Measurements from ENCODE around the gene TGFBR3L.

Gene TGFBR3L

DNA sequence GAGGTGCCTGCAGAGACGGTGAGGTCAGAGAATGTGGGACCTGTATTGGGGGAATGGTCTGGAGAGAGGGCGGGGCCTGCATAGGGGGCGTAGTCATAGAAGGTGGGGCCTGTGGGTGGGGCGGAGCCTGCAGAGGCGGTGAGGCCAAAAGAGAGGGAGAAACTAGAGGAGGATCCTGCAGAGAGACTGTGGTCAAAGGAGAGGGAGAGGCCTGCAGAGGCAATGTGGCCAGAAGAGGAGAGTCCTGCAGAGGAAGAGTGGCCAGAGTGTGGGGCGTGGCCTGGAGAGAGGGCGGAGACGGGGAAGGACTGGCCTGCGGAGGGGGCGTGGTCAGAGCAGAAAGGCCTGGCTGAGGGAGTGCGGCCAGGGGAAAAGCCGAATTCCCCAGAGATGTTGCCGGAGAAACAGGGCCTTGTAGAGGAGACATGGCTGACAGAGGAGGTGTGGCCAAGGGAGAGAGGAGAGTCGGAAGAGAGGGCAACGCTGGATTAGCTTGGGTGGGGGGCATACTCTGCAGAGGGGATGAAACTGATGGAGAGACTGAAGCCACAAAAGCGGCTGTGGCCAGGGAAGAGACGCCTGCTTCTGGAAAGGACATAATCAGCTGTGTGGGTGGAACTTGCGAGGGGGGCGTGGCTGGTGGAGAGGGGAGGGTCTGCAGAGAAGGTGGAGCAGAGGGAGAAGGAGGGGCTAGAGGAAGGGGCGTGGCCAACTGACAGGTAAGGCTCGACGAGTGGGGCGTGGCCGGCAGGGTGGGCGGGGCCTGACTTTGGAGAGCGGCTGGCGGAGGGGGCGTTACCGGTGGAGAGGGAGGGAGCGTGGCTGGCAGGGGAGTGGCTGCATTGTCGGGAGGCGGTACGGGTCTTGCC, 43.0 kb upstream of the TGFBR3L start (continued):
- TF ChIP-seq EGR2 (tag by site-specific recombination; IDR thresholded peaks at IDR 0.05; ENCODE audit: low read depth): peak; percentile 74
- TF ChIP-seq, protein P1, sequence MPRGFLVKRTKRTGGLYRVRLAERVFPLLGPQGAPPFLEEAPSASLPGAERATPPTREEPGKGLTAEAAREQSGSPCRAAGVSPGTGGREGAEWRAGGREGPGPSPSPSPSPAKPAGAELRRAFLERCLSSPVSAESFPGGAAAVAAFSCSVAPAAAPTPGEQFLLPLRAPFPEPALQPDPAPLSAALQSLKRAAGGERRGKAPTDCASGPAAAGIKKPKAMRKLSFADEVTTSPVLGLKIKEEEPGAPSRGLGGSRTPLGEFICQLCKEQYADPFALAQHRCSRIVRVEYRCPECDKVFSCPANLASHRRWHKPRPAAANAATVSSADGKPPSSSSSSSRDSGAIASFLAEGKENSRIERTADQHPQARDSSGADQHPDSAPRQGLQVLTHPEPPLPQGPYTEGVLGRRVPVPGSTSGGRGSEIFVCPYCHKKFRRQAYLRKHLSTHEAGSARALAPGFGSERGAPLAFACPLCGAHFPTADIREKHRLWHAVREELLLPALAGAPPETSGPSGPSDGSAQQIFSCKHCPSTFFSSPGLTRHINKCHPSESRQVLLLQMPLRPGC (tag by site-specific recombination; IDR thresholded peaks at IDR 0.05): no peak
- TF ChIP-seq ZSCAN30 (tag by site-specific recombination; IDR thresholded peaks at IDR 0.05): no peak
- TF ChIP-seq ZNF211 (tag by site-specific recombination; IDR thresholded peaks at IDR 0.05; ENCODE audit: low read depth): no peak
- no peak for TF ChIP-seq ZNF362 (tag by site-specific recombination; IDR thresholded peaks at IDR 0.05)
- TF ChIP-seq GLI2 (tag by site-specific recombination; IDR thresholded peaks at IDR 0.05; ENCODE audit: borderline replicate concordance, low read depth): no peak
- TF ChIP-seq ZNF157 (tag by site-specific recombination; IDR thresholded peaks at IDR 0.05): no peak
- TF ChIP-seq ZNF426 (tag by site-specific recombination; IDR thresholded peaks at IDR 0.05): no peak
- peak; percentile 99 for TF ChIP-seq KLF8 (tag by site-specific recombination; IDR thresholded peaks at IDR 0.05)
- TF ChIP-seq ZNF629 (tag by site-specific recombination; IDR thresholded peaks at IDR 0.05): 0 out of 2 replicates have a peak, but pooled peaks have one; percentile 41
- no peak for TF ChIP-seq ZSCAN18 (tag by site-specific recombination; IDR thresholded peaks at IDR 0.05)
- no peak for TF ChIP-seq ZNF837 (tag by site-specific recombination; IDR thresholded peaks at IDR 0.05)
- TF ChIP-seq PATZ1 (tag by site-specific recombination; IDR thresholded peaks at IDR 0.05): peak; percentile 36; the same call in 1 of the 2 replicates
- TF ChIP-seq BCL11A (tag by site-specific recombination; IDR thresholded peaks at IDR 0.05; ENCODE audit: low read depth): peak; percentile 42; the same call in 1 of the 2 replicates
- TF ChIP-seq, protein P2, sequence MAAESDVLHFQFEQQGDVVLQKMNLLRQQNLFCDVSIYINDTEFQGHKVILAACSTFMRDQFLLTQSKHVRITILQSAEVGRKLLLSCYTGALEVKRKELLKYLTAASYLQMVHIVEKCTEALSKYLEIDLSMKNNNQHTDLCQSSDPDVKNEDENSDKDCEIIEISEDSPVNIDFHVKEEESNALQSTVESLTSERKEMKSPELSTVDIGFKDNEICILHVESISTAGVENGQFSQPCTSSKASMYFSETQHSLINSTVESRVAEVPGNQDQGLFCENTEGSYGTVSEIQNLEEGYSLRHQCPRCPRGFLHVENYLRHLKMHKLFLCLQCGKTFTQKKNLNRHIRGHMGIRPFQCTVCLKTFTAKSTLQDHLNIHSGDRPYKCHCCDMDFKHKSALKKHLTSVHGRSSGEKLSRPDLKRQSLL (tag by site-specific recombination; IDR thresholded peaks at IDR 0.05): no peak
- peak; percentile 100 for TF ChIP-seq KLF9 (tag by site-specific recombination; IDR thresholded peaks at IDR 0.05; ENCODE audit: low read depth)
- no peak for TF ChIP-seq ZNF548 (tag by site-specific recombination; IDR thresholded peaks at IDR 0.05)
- TF ChIP-seq ZNF549 (tag by site-specific recombination; IDR thresholded peaks at IDR 0.05): no peak
- peak; percentile 82; the same call in 1 of the 2 replicates for TF ChIP-seq ZNF610 (tag by site-specific recombination; IDR thresholded peaks at IDR 0.05; ENCODE audit: borderline replicate concordance)
- TF ChIP-seq ZFHX2 (tag by site-specific recombination; conservative IDR thresholded peaks at IDR 0.05): peak; percentile 78
- peak; percentile 75 for TF ChIP-seq KLF16 (tag by site-specific recombination; IDR thresholded peaks at IDR 0.05)
- TF ChIP-seq IKZF3 (tag by site-specific recombination; IDR thresholded peaks at IDR 0.05): peak; percentile 88
- TF ChIP-seq, protein P3, sequence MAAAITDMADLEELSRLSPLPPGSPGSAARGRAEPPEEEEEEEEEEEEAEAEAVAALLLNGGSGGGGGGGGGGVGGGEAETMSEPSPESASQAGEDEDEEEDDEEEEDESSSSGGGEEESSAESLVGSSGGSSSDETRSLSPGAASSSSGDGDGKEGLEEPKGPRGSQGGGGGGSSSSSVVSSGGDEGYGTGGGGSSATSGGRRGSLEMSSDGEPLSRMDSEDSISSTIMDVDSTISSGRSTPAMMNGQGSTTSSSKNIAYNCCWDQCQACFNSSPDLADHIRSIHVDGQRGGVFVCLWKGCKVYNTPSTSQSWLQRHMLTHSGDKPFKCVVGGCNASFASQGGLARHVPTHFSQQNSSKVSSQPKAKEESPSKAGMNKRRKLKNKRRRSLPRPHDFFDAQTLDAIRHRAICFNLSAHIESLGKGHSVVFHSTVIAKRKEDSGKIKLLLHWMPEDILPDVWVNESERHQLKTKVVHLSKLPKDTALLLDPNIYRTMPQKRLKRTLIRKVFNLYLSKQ (tag by site-specific recombination; IDR thresholded peaks at IDR 0.05; ENCODE audit: borderline replicate concordance): no peak
- no peak for TF ChIP-seq ZNF473 (tag by site-specific recombination; IDR thresholded peaks at IDR 0.05)
- no peak for TF ChIP-seq ZNF169 (tag by site-specific recombination; IDR thresholded peaks at IDR 0.05)
- TF ChIP-seq ZBTB44 (tag by site-specific recombination; IDR thresholded peaks at IDR 0.05): no peak
- TF ChIP-seq ZNF16 (tag by site-specific recombination; IDR thresholded peaks at IDR 0.05; ENCODE audit: low read depth): no peak; the same call in 1 of the 2 replicates
- no peak for TF ChIP-seq HOXC10 (CRISPR knock-in tag; IDR thresholded peaks at IDR 0.05)
- no peak for TF ChIP-seq YY2 (tag by site-specific recombination; IDR thresholded peaks at IDR 0.05)
